MCF 10A (cell line): ENCODE data around the gene SLC51B. TPM values are rescaled to one million over a fixed set of nuclear protein-coding genes. Genes with fewer than 3 reads are reported as not detected.
"Not testable (repeated sequence)": the region's sequence is repeated elsewhere in the genome, so short reads cannot be mapped to it uniquely, and the experiment has no call there.

Experiments used
- BruUV-seq: library from RNA; stranded (reverse); fragments of 400-500 nt; replicated peaks from 2 replicates; lab custom pipeline; 2021; lab: Mats Ljungman, UMichigan
- CTCF ChIA-PET: fragments of 300-600 bp; sonication (Branson Sonifier 250); formaldehyde crosslinking; extraction: SDS; loops from one replicate; lab custom pipeline; 2021; ENCODE audit warnings: antibody characterized with exemption, inconsistent platforms; lab: Yijun Ruan, JAX
- POLR2A ChIA-PET: fragments of 300-600, 350-650 bp; sonication (Branson Sonifier 250); formaldehyde crosslinking; extraction: SDS; loops from one replicate; lab custom pipeline; 2020; ENCODE audit warnings: antibody characterized with exemption, inconsistent platforms; lab: Yijun Ruan, JAX
- DNase-seq: peaks from one replicate; pipeline ENCODE4 v3.0.0-alpha.2; 2018; ENCODE audit not compliant: unreplicated experiment
- H3K27ac Mint-ChIP-seq: one replicate; pipeline ENCODE4 v1.8.0; 2022; ENCODE audit warnings: mild to moderate bottlenecking, low read depth, mixed read lengths; ENCODE audit not compliant: unreplicated experiment
- H3K27me3 Mint-ChIP-seq: one replicate; pipeline ENCODE4 v1.8.0; 2022; ENCODE audit warnings: mixed read lengths; ENCODE audit not compliant: insufficient read depth, unreplicated experiment
- H3K36me3 Mint-ChIP-seq: one replicate; pipeline ENCODE4 v1.8.0; 2022; ENCODE audit warnings: mild to moderate bottlenecking, moderate library complexity, mixed read lengths; ENCODE audit not compliant: insufficient read depth, unreplicated experiment
- H3K4me1 Mint-ChIP-seq: one replicate; pipeline ENCODE4 v1.8.0; 2022; ENCODE audit warnings: mixed read lengths; ENCODE audit not compliant: insufficient read depth, unreplicated experiment
- H3K4me3 Mint-ChIP-seq: one replicate; pipeline ENCODE4 v1.8.0; 2022; ENCODE audit warnings: mild to moderate bottlenecking, moderate library complexity, mixed read lengths; ENCODE audit not compliant: unreplicated experiment
- H3K9me3 Mint-ChIP-seq: one replicate; pipeline ENCODE4 v1.8.0; 2022; ENCODE audit warnings: mixed read lengths; ENCODE audit not compliant: unreplicated experiment
- intact Hi-C: fragments of 100-400 bp; cut with micrococcal nuclease; formaldehyde crosslinking; loops from 2 replicates; pipeline ENCODE4 v1.14.1; 2022
- total RNA-seq: library from RNA; stranded (reverse); gene quantifications from 2 replicates; pipeline ENCODE4 v1.2.3, GENCODE V29; 2022
- TF ChIP-seq, protein P1 (sequence below): fragments of 200-600 bp; IDR thresholded peaks from one replicate; pipeline ENCODE4 v1.8.0; 2022; ENCODE audit warnings: antibody characterized with exemption, mild to moderate bottlenecking; ENCODE audit not compliant: unreplicated experiment

The SLC51B gene
- total RNA-seq, 1 experiment from 2014 or later, result not detected

- TF ChIP-seq, protein P1, sequence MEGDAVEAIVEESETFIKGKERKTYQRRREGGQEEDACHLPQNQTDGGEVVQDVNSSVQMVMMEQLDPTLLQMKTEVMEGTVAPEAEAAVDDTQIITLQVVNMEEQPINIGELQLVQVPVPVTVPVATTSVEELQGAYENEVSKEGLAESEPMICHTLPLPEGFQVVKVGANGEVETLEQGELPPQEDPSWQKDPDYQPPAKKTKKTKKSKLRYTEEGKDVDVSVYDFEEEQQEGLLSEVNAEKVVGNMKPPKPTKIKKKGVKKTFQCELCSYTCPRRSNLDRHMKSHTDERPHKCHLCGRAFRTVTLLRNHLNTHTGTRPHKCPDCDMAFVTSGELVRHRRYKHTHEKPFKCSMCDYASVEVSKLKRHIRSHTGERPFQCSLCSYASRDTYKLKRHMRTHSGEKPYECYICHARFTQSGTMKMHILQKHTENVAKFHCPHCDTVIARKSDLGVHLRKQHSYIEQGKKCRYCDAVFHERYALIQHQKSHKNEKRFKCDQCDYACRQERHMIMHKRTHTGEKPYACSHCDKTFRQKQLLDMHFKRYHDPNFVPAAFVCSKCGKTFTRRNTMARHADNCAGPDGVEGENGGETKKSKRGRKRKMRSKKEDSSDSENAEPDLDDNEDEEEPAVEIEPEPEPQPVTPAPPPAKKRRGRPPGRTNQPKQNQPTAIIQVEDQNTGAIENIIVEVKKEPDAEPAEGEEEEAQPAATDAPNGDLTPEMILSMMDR, result no peak
- no peaks in the 10 kb centered on the region for H3K36me3 Mint-ChIP-seq
- CTCF ChIA-PET, result interaction anchor here (0.9 to 3.1 kb wide), 4 partner anchors 9 to 59 kb away, joined by 3 to 12 read pairs (median 8); no protein-coding TSS in a partner anchor
- intact Hi-C loops, result no loop called here
- H3K27me3 Mint-ChIP-seq, result no peaks in the 10 kb centered on the region
- POLR2A ChIA-PET, result interaction anchor here (0.6 to 2.9 kb wide), 2 partner anchors 9 to 1249 kb away, joined by 3 to 12 read pairs; no protein-coding TSS in a partner anchor
- peak overlapping the region; percentile 68 for H3K27ac Mint-ChIP-seq
- H3K9me3 Mint-ChIP-seq, result no peaks in the 10 kb centered on the region
- no TSS peak for BruUV-seq
- no peak overlapping the region for H3K4me3 Mint-ChIP-seq
- peaks cover 12% of the 10 kb centered on the region for H3K4me1 Mint-ChIP-seq
- DNase-seq, result no peak
Measured at GRCh38 chr15:65042776-65043327, 2.3 kb upstream of the SLC51B start.

DNA sequence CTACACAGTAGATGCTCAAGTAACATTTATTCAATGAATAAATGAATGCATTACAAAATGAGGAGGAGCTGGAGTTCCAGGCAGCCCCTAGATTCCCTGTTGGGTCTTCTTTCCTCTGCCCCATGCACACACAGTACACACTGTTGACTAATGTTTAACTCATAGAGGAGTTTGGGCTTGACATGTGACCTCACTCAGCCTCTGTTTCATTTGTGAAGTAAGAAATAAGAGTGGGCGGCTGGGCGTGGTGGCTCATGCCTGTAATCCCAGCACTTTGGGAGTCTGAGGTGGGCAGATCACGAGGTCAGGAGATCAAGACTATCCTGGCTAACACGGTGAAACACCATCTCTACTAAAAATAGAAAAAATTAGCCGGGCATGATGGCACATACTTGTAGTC, 969 bp upstream of the SLC51B start:
- intact Hi-C loops, H3K4me3 Mint-ChIP-seq, H3K36me3 Mint-ChIP-seq, H3K9me3 Mint-ChIP-seq, H3K27me3 Mint-ChIP-seq, BruUV-seq: not testable (repeated sequence)
- Mint-ChIP-seq H3K27ac (peak overlapping the region; percentile 68), H3K4me1 (peaks cover 12% of the 10 kb centered on the region)
- ChIA-PET POLR2A (interaction anchor here (2.9 kb wide), 1 partner anchor 10 kb away, joined by 12 read pairs; no protein-coding TSS in a partner anchor), CTCF (interaction anchor here (0.7 to 3.1 kb wide), 2 partner anchors 10 to 11 kb away, joined by 3 to 12 read pairs; no protein-coding TSS in a partner anchor)
- peak; percentile 69 for DNase-seq

GRCh38 chr15:65048241-65048640, 3.1 kb downstream of the SLC51B start:
- Mint-ChIP-seq H3K4me1 (peaks cover 8% of the 10 kb centered on the region), H3K36me3 (no peaks in the 10 kb centered on the region), H3K4me3 (no peak overlapping the region), H3K9me3 (no peaks in the 10 kb centered on the region), H3K27ac (no peak overlapping the region), H3K27me3 (no peaks in the 10 kb centered on the region)
- ChIA-PET CTCF (interaction anchor here (0.6 to 1.2 kb wide), 3 partner anchors 13 to 472 kb away, joined by 3 to 4 read pairs (median 3); no protein-coding TSS in a partner anchor), POLR2A (no interaction called here)
- TF ChIP-seq, protein P1, result no peak
- DNase-seq, result no peak
- intact Hi-C loops, result no loop called here
- no TSS peak for BruUV-seq

GRCh38 chr15:65049418-65049840, 4.2 kb downstream of the SLC51B start:
- CTCF ChIA-PET, result interaction anchor here (0.7 kb wide), 1 partner anchor 13 kb away, joined by 3 read pairs; no protein-coding TSS in a partner anchor
- Mint-ChIP-seq H3K27me3 (no peaks in the 10 kb centered on the region), H3K27ac (peak overlapping the region; percentile 66), H3K4me3 (peak overlapping the region; percentile 66), H3K36me3 (no peaks in the 10 kb centered on the region), H3K4me1 (peaks cover under 1% of the 10 kb centered on the region), H3K9me3 (no peaks in the 10 kb centered on the region)
- BruUV-seq, result no TSS peak
- TF ChIP-seq, protein P1, result no peak
- POLR2A ChIA-PET, result no interaction called here
- DNase-seq, result peak; percentile 97
- intact Hi-C loops, result no loop called here
